H9 (cell line): Measurements from ENCODE around the gene LHPP. TPM values are rescaled to one million over a fixed set of nuclear protein-coding genes. Genes with fewer than 3 reads are reported as not detected.

Experiments used
- DNase-seq: peaks from one replicate; pipeline ENCODE4 v3.0.0-alpha.2; 2017
- H2AFZ ChIP-seq: one replicate; pipeline ENCODE4 v1.6.1; 2013; ENCODE audit warnings: mild to moderate bottlenecking, low read length, control low read depth, moderate library complexity
- H2AK5ac ChIP-seq: 2 replicates; pipeline ENCODE4 v1.6.1; 2013; ENCODE audit warnings: low read length, control low read depth, mixed read lengths; ENCODE audit not compliant: insufficient read length
- H2BK120ac ChIP-seq: one replicate; pipeline ENCODE4 v1.6.1; 2013; ENCODE audit warnings: low read depth, mild to moderate bottlenecking, low read length, control low read depth, inconsistent platforms; ENCODE audit not compliant: poor library complexity, severe bottlenecking
- H2BK12ac ChIP-seq: 2 replicates; pipeline ENCODE4 v1.6.1; 2013; ENCODE audit warnings: low read length, control low read depth, mixed read lengths, low read depth; ENCODE audit not compliant: insufficient read length
- H2BK15ac ChIP-seq: 2 replicates; pipeline ENCODE4 v1.6.1; 2013; ENCODE audit warnings: low read depth, low read length, control low read depth
- H2BK20ac ChIP-seq: one replicate; pipeline ENCODE4 v1.6.1; 2013; ENCODE audit warnings: low read depth, mild to moderate bottlenecking, low read length, control low read depth, inconsistent platforms; ENCODE audit not compliant: poor library complexity, severe bottlenecking
- H2BK5ac ChIP-seq: 2 replicates; pipeline ENCODE4 v1.6.1; 2013; ENCODE audit warnings: low read length, control low read depth, mixed read lengths; ENCODE audit not compliant: insufficient read length
- H3K14ac ChIP-seq: 2 replicates; pipeline ENCODE4 v1.6.1; 2013; ENCODE audit warnings: low read length, control low read depth; ENCODE audit not compliant: insufficient read depth
- H3K18ac ChIP-seq: 2 replicates; pipeline ENCODE4 v1.6.1; 2013; ENCODE audit warnings: low read depth, mild to moderate bottlenecking, mixed read lengths, low read length, control low read depth; ENCODE audit not compliant: insufficient read length
- H3K23ac ChIP-seq: 2 replicates; pipeline ENCODE4 v1.6.1; 2013; ENCODE audit warnings: low read length, control low read depth, mixed read lengths, low read depth; ENCODE audit not compliant: insufficient read length
- H3K23me2 ChIP-seq: 2 replicates; pipeline ENCODE4 v1.6.1; 2013; ENCODE audit warnings: low read depth, mild to moderate bottlenecking, mixed read lengths, low read length, control low read depth; ENCODE audit not compliant: insufficient read length, poor library complexity, severe bottlenecking
- H3K27ac ChIP-seq: 2 replicates; pipeline ENCODE4 v1.5.1; 2013; ENCODE audit warnings: low read length, control low read depth, mixed read lengths, low read depth; ENCODE audit not compliant: insufficient read length
- H3K27me3 ChIP-seq: 2 replicates; pipeline ENCODE4 v1.6.1; 2013; ENCODE audit warnings: low read length, control low read depth, inconsistent platforms; ENCODE audit not compliant: insufficient read depth
- H3K4ac ChIP-seq: 2 replicates; pipeline ENCODE4 v1.6.1; 2013; ENCODE audit warnings: low read depth, mild to moderate bottlenecking, control low read depth, inconsistent platforms, low read length, moderate library complexity
- H3K4me1 ChIP-seq: 2 replicates; pipeline ENCODE4 v1.6.1; 2013; ENCODE audit warnings: low read length, control low read depth, inconsistent platforms; ENCODE audit not compliant: insufficient read depth
- H3K4me2 ChIP-seq: 2 replicates; pipeline ENCODE4 v1.6.1; 2013; ENCODE audit warnings: low read length, control low read depth, mixed read lengths; ENCODE audit not compliant: insufficient read length, insufficient read depth
- H3K56ac ChIP-seq: 2 replicates; pipeline ENCODE4 v1.6.1; 2013; ENCODE audit warnings: low read depth, mild to moderate bottlenecking, mixed read lengths, low read length, control low read depth; ENCODE audit not compliant: insufficient read length
- H3K79me1 ChIP-seq: 2 replicates; pipeline ENCODE4 v1.6.1; 2013; ENCODE audit warnings: low read depth, mild to moderate bottlenecking, moderate library complexity, low read length, control low read depth, inconsistent platforms; ENCODE audit not compliant: insufficient read depth, poor library complexity, severe bottlenecking
- H3K79me2 ChIP-seq: 2 replicates; pipeline ENCODE4 v1.6.1; 2013; ENCODE audit warnings: low read length, control low read depth, inconsistent platforms; ENCODE audit not compliant: insufficient read depth
- H3K9ac ChIP-seq: 2 replicates; pipeline ENCODE4 v1.6.1; 2013; ENCODE audit warnings: low read length, control low read depth, mixed read lengths; ENCODE audit not compliant: insufficient read length; ENCODE audit errors: extremely low read depth
- H3K9me3 ChIP-seq: one replicate; pipeline ENCODE4 v1.6.1; 2013; ENCODE audit warnings: low read depth, low read length, inconsistent platforms; ENCODE audit not compliant: control insufficient read depth
- H3T11ph ChIP-seq: one replicate; pipeline ENCODE4 v1.6.1; 2013; ENCODE audit warnings: mild to moderate bottlenecking, low read length, control low read depth, inconsistent platforms
- H4K20me1 ChIP-seq: one replicate; pipeline ENCODE4 v1.6.1; 2013; ENCODE audit not compliant: control insufficient read depth, insufficient read length, insufficient read depth
- H4K5ac ChIP-seq: 2 replicates; pipeline ENCODE4 v1.6.1; 2013; ENCODE audit warnings: low read depth, mild to moderate bottlenecking, mixed read lengths, low read length, control low read depth; ENCODE audit not compliant: insufficient read length
- H4K8ac ChIP-seq: replicated peaks from 2 replicates; pipeline ENCODE4 v1.6.1; 2013; ENCODE audit warnings: low read length, control low read depth, mixed read lengths, low read depth; ENCODE audit not compliant: insufficient read length
- H4K91ac ChIP-seq: 2 replicates; pipeline ENCODE4 v1.6.1; 2013; ENCODE audit warnings: low read depth, mild to moderate bottlenecking, moderate library complexity, mixed read lengths, low read length, control low read depth; ENCODE audit not compliant: insufficient read length
- H3K27ac Mint-ChIP-seq, 3 experiments: 2 replicates in 2 of 3; 3 replicates in 1 of 3; pipeline ENCODE4 v1.8.0; 2020 to 2021; ENCODE audit warnings: mixed read lengths in 3 of 3, mild to moderate bottlenecking in 1 of 3, moderate library complexity in 1 of 3
- H3K27me3 Mint-ChIP-seq: 2 replicates; pipeline ENCODE4 v1.8.0; 2021; ENCODE audit warnings: low read depth, mild to moderate bottlenecking, moderate library complexity, mixed read lengths
- H3K36me3 Mint-ChIP-seq, 3 experiments: 2 replicates in 2 of 3; 3 replicates in 1 of 3; pipeline ENCODE4 v1.8.0; 2020 to 2021; ENCODE audit warnings: low read depth in 3 of 3, mixed read lengths in 3 of 3; ENCODE audit not compliant: insufficient read depth in 1 of 3
- H3K4me1 Mint-ChIP-seq, 2 experiments: 2 replicates each; pipeline ENCODE4 v1.8.0; 2020; ENCODE audit warnings: mixed read lengths in 2 of 2
- H3K4me3 Mint-ChIP-seq, 2 experiments: 2 replicates in 1 of 2; 3 replicates in 1 of 2; pipeline ENCODE4 v1.8.0; 2020 to 2021; ENCODE audit warnings: mild to moderate bottlenecking in 2 of 2, mixed read lengths in 2 of 2, moderate library complexity in 1 of 2
- H3K9me3 Mint-ChIP-seq, 2 experiments: 2 replicates in 1 of 2; 3 replicates in 1 of 2; pipeline ENCODE4 v1.8.0; 2020; ENCODE audit warnings: mild to moderate bottlenecking in 2 of 2, mixed read lengths in 2 of 2, moderate library complexity in 1 of 2
- WGBS: extraction: QIAGEN DNeasy Blood & Tissue Kit; methylation state at CpG from one replicate; pipeline ENCODE4 v1.1.7; 2013; ENCODE audit warnings: missing lambda C conversion rate, low lambda C conversion rate, mixed read lengths; ENCODE audit not compliant: insufficient read length; ENCODE audit errors: extremely low coverage; 5-methylcytosine and 5-hydroxymethylcytosine counted together
- total RNA-seq: library from RNA; stranded (reverse); gene quantifications from 2 replicates; pipeline ENCODE4 v1.2.1, GENCODE V29; 2021
- TF ChIP-seq, protein P1 (sequence below): fragments of 200-600 bp; sonication (generic); conservative IDR thresholded peaks from 3 replicates; pipeline ENCODE4 v1.8.0; 2021; ENCODE audit warnings: antibody characterized with exemption, mild to moderate bottlenecking

Gene LHPP
- total RNA-seq, 1 experiment from 2014 or later, result 29.6 TPM

DNA sequence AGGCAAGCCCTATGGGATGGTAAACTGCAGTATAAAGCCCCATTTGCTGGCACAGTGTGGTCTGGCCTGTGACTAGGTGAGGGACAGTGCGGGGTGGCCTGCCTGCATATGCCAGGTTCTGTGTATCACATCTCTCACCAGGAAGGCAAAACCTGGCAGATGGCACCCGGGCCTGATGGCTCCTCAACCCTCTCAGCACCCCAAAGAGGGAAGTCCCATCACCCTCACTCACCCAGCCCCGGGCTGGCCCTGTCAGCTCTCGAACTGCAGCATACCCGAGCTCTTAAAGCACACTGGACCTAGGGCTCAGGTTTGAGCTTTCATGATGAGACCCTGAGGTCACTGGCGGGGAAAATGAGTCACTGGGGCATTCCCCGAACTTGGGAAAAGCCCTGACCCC is 130.5 kb downstream of the LHPP start:
- H2AFZ ChIP-seq, result no peak overlapping the region
- H4K5ac ChIP-seq, result no peak overlapping the region
- no peak overlapping the region for H3K9ac ChIP-seq
- H3K4me3 Mint-ChIP-seq, result no peak overlapping the region
- no peaks in the 10 kb centered on the region for H3K4me1 ChIP-seq
- no peak overlapping the region for H2BK12ac ChIP-seq
- no peaks in the 10 kb centered on the region for H3K9me3 ChIP-seq
- H3K79me2 ChIP-seq, result no peaks in the 10 kb centered on the region
- H3K23ac ChIP-seq, result no peak overlapping the region
- H3K4me2 ChIP-seq, result no peak overlapping the region
- H3K27ac Mint-ChIP-seq, result no peak overlapping the region
- H4K91ac ChIP-seq, result no peak overlapping the region
- no peak overlapping the region for H3K56ac ChIP-seq
- no peaks in the 10 kb centered on the region for H3K23me2 ChIP-seq
- H3K4me1 Mint-ChIP-seq, result peaks cover 0 to 4% of the 10 kb centered on the region in 2 experiments; a peak in 1 of 4 replicates
- H3K4ac ChIP-seq, result no peak overlapping the region
- H3K9me3 Mint-ChIP-seq, result peaks cover 0 to 4% of the 10 kb centered on the region in 2 experiments; a peak in 1 of 5 replicates
- H2BK20ac ChIP-seq, result no peak overlapping the region
- no peak overlapping the region for H3T11ph ChIP-seq
- no CpG with 5 or more reads among the region's 7 CpGs for WGBS
- TF ChIP-seq, protein P1, sequence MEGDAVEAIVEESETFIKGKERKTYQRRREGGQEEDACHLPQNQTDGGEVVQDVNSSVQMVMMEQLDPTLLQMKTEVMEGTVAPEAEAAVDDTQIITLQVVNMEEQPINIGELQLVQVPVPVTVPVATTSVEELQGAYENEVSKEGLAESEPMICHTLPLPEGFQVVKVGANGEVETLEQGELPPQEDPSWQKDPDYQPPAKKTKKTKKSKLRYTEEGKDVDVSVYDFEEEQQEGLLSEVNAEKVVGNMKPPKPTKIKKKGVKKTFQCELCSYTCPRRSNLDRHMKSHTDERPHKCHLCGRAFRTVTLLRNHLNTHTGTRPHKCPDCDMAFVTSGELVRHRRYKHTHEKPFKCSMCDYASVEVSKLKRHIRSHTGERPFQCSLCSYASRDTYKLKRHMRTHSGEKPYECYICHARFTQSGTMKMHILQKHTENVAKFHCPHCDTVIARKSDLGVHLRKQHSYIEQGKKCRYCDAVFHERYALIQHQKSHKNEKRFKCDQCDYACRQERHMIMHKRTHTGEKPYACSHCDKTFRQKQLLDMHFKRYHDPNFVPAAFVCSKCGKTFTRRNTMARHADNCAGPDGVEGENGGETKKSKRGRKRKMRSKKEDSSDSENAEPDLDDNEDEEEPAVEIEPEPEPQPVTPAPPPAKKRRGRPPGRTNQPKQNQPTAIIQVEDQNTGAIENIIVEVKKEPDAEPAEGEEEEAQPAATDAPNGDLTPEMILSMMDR, result no peak
- no peak for DNase-seq
- H3K27ac ChIP-seq, result no peak overlapping the region
- no peaks in the 10 kb centered on the region for H4K20me1 ChIP-seq
- H3K36me3 Mint-ChIP-seq, result no peaks in the 10 kb centered on the region; a peak in 2 of 7 replicates
- peaks cover 3% of the 10 kb centered on the region for H3K27me3 Mint-ChIP-seq
- H2BK5ac ChIP-seq, result no peak overlapping the region
- no peaks in the 10 kb centered on the region for H3K79me1 ChIP-seq
- no peak overlapping the region for H2BK15ac ChIP-seq
- no peak overlapping the region for H2BK120ac ChIP-seq
- no peaks in the 10 kb centered on the region for H3K27me3 ChIP-seq
- no peak overlapping the region for H3K14ac ChIP-seq
- no peak overlapping the region for H2AK5ac ChIP-seq
- H3K18ac ChIP-seq, result no peak overlapping the region
- no peak overlapping the region for H4K8ac ChIP-seq
